Measurements from ENCODE around the gene BBS9. TPM values are rescaled to one million over a fixed set of nuclear protein-coding genes. Genes with fewer than 3 reads are reported as not detected.

BBS9 gene
- total RNA-seq, 2 donors from 2014 or later = 23.0 to 28.6 TPM

DNA sequence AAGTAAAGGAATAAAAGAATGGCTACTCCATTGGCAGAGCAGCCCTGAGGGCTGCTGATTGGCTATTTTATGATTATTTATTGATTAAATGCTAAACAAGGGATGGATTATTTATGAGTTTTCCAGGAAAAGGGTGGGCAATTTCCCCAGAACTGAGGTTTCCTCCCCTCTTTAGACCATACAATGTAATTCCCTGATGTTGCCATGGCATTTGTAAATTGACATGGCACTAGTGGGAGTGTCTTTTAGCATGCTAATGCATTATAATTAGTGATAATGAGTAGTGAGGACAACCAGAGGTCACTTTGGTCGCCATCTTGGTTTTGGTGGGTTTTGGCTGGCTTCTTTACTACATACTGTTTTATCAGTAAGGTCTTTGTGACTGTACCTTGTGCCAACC, 55.5 kb downstream of the BBS9 start:
- DNase-seq (ENCODE audit: low spot score) = no peak
- Histone ChIP-seq H3K27ac (no peak overlapping the region), H3K36me3 (no peaks in the 10 kb centered on the region), H3K4me1 (ENCODE audit: control insufficient read depth in 1 of 2, low read depth in 2 of 2) (peaks cover 0 to 4% of the 10 kb centered on the region in 2 donors), H3K4me3 (no peak overlapping the region), H3K9me3 (peaks cover 2% of the 10 kb centered on the region), H3K27me3 (replicated peaks; ENCODE audit: insufficient read depth) (no peaks in the 10 kb centered on the region)
- no peak for ATAC-seq (ENCODE audit: insufficient number of reproducible peaks, low FRiP score, low read depth)
- TF ChIP-seq, protein P1, sequence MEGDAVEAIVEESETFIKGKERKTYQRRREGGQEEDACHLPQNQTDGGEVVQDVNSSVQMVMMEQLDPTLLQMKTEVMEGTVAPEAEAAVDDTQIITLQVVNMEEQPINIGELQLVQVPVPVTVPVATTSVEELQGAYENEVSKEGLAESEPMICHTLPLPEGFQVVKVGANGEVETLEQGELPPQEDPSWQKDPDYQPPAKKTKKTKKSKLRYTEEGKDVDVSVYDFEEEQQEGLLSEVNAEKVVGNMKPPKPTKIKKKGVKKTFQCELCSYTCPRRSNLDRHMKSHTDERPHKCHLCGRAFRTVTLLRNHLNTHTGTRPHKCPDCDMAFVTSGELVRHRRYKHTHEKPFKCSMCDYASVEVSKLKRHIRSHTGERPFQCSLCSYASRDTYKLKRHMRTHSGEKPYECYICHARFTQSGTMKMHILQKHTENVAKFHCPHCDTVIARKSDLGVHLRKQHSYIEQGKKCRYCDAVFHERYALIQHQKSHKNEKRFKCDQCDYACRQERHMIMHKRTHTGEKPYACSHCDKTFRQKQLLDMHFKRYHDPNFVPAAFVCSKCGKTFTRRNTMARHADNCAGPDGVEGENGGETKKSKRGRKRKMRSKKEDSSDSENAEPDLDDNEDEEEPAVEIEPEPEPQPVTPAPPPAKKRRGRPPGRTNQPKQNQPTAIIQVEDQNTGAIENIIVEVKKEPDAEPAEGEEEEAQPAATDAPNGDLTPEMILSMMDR (IDR thresholded peaks at IDR 0.05) = no peak

DNA sequence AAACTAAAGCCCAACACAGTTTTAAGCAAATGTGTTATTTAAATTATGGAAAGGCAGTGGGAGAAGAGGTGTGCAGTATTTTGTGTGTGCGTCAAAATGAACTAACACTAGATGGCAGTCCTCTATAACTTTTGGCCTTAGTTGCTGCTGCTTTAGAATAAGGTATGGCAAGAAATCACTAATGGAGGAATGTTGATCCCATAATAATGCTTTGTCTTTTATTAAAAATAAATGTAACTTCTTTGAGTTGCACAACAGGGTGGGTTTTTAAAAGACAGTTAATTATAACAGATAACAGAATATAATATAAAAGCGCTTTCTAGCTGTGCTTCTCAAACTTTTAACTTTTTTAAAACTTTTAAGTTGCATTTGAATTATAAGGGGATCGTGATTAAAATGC, 56.4 kb downstream of the BBS9 start:
- Histone ChIP-seq H3K4me1 (ENCODE audit: control insufficient read depth in 1 of 2, low read depth in 2 of 2) (peaks cover 0 to 4% of the 10 kb centered on the region in 2 donors), H3K9me3 (no peaks in the 10 kb centered on the region), H3K4me3 (no peak overlapping the region), H3K27me3 (replicated peaks; ENCODE audit: insufficient read depth) (no peaks in the 10 kb centered on the region), H3K27ac (no peak overlapping the region), H3K36me3 (no peaks in the 10 kb centered on the region)
- TF ChIP-seq, protein P1 (IDR thresholded peaks at IDR 0.05) = no peak
- DNase-seq (ENCODE audit: low spot score) = no peak
- no peak for ATAC-seq (ENCODE audit: insufficient number of reproducible peaks, low FRiP score, low read depth)

DNA sequence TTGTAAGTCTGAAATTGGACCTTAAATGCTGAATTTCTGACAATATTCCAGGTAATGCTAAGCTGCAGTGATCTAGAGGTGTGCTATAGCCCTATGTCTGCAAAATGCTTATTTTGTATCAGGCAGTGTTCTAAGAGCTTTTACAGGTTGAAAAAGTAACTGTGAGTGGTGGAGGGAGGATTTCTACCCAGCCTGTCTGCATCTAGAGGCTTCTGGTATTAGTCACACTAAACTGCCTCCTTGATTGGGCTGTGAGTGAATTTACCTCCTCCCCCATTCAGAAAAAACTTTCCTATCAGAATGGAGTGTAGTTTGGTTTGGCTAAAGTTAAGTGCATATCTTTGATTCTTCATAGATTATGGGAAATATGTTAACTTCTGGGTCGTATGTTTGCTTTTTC, 56.8 kb downstream of the BBS9 start:
- H3K4me3 ChIP-seq = no peak overlapping the region
- no peaks in the 10 kb centered on the region for H3K27me3 ChIP-seq (replicated peaks; ENCODE audit: insufficient read depth)
- TF ChIP-seq, protein P1 (IDR thresholded peaks at IDR 0.05) = no peak
- no peaks in the 10 kb centered on the region for H3K36me3 ChIP-seq
- H3K27ac ChIP-seq = no peak overlapping the region
- ATAC-seq (ENCODE audit: insufficient number of reproducible peaks, low FRiP score, low read depth) (no peak), DNase-seq (ENCODE audit: low spot score) (no peak)
- H3K4me1 ChIP-seq (ENCODE audit: control insufficient read depth in 1 of 2, low read depth in 2 of 2) = peaks cover 0 to 4% of the 10 kb centered on the region in 2 donors
- H3K9me3 ChIP-seq = no peaks in the 10 kb centered on the region

DNA sequence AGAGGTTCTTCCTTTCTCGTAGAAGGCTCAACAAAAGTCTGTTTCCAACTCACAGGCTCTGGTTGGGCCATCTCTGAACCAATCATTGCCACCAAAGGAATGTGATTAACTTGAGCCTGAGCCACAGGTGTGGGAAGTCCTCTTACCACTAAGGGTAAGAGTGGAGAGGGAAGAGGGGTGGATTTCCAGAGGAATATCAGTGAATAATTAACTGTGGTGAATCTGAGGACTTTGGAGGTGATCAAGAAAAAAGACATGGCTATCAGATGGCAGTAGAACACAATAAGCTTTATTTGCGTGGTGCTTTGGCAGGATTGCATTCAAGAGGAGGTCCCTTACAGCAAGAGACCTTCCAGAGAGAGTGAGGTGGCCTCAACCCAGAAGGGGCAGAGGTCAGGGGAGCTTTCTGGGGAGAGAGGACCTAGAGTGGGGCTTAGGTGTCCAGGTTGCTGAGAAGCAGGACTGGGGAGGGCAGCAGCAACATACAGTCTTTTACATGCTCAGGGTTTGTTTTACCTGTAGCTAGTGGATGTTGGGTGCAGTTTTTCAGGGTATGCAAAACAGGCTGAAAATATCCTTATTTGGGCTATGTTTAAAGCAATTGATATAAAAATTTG, 61.4 kb downstream of the BBS9 start:
- DNase-seq (ENCODE audit: low spot score) = no peak

DNA sequence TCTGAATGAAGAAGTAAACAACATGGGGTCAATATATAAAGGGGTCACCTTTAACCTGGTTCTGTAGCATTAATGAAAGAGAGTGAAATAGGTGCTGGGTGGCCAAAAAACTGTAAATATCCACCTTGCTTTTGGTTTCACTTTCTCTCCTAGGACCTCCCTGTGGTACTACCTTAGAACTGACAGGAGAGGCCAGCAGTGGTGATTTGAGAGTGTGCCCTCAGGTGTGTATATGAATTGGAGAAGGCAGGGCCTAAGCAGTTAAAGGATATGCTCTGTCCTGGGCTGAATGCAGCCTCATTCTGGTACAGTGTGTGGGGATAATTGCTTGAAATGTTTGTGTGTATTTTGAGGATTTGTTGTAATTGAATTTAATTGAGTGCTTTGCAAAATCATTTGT, 62.0 kb downstream of the BBS9 start:
- TF ChIP-seq, protein P1 (IDR thresholded peaks at IDR 0.05) = no peak
- H3K36me3 ChIP-seq = no peaks in the 10 kb centered on the region
- H3K4me3 ChIP-seq = no peak overlapping the region
- no peaks in the 10 kb centered on the region for H3K9me3 ChIP-seq
- H3K27me3 ChIP-seq (replicated peaks; ENCODE audit: insufficient read depth) = no peaks in the 10 kb centered on the region
- ATAC-seq (ENCODE audit: insufficient number of reproducible peaks, low FRiP score, low read depth) (no peak), DNase-seq (ENCODE audit: low spot score) (no peak)
- no peaks in the 10 kb centered on the region for H3K4me1 ChIP-seq (ENCODE audit: control insufficient read depth in 1 of 2, low read depth in 2 of 2)
- H3K27ac ChIP-seq = no peak overlapping the region

More for the DNA sequence above, 61.4 kb downstream of the BBS9 start:
- Histone ChIP-seq H3K27me3 (replicated peaks; ENCODE audit: insufficient read depth) (no peaks in the 10 kb centered on the region), H3K36me3 (no peaks in the 10 kb centered on the region), H3K27ac (no peak overlapping the region), H3K9me3 (no peaks in the 10 kb centered on the region), H3K4me1 (ENCODE audit: control insufficient read depth in 1 of 2, low read depth in 2 of 2) (peaks cover 0 to 4% of the 10 kb centered on the region in 2 donors), H3K4me3 (no peak overlapping the region)
- no peak for ATAC-seq (ENCODE audit: insufficient number of reproducible peaks, low FRiP score, low read depth)
- TF ChIP-seq, protein P1 (IDR thresholded peaks at IDR 0.05) = no peak

Measured in thoracic aorta (tissue), 2 donors.